ENCODE results near the gene VAMP2.

The VAMP2 gene

GRCh38 chr17:8128125-8128784, 34.5 kb downstream of the VAMP2 start:
- no peak for TF ChIP-seq CTCF (IDR thresholded peaks at IDR 0.05; ENCODE audit: insufficient read depth, low read length, missing control alignments)

GRCh38 chr17:8126491-8127066, 36.2 kb downstream of the VAMP2 start:
- TF ChIP-seq CTCF (IDR thresholded peaks at IDR 0.05; ENCODE audit: insufficient read depth, low read length, missing control alignments), result no peak
- DNase-seq (ENCODE audit: low read depth, low spot score), result no peak
- ChIA-PET POLR2A (no interaction called here), CTCF (interaction anchor here (0.9 to 4.2 kb wide), 9 partner anchors 8 to 174 kb away, joined by 3 to 49 read pairs (median 4); partner anchors contain the start of gene ALOXE3)
- peak overlapping the region; percentile 77 for H3K4me3 ChIP-seq (ENCODE audit: low read depth, low read length)

More at GRCh38 chr17:8128125-8128784, 34.5 kb downstream of the VAMP2 start:
- no peak overlapping the region for H3K4me3 ChIP-seq (ENCODE audit: low read depth, low read length)
- ChIA-PET CTCF (interaction anchor here (0.5 to 4.2 kb wide), 3 partner anchors 9 to 35 kb away, joined by 3 to 49 read pairs (median 3); no protein-coding TSS in a partner anchor), POLR2A (no interaction called here)
- DNase-seq (ENCODE audit: low read depth, low spot score), result no peak

GRCh38 chr17:8125947-8126490, 36.7 kb downstream of the VAMP2 start:
- ChIA-PET POLR2A (no interaction called here), CTCF (interaction anchor here (0.9 to 4.2 kb wide), 6 partner anchors 9 to 174 kb away, joined by 3 to 49 read pairs (median 4); no protein-coding TSS in a partner anchor)
- no peak for TF ChIP-seq CTCF (IDR thresholded peaks at IDR 0.05; ENCODE audit: insufficient read depth, low read length, missing control alignments)
- no peak for DNase-seq (ENCODE audit: low read depth, low spot score)
- H3K4me3 ChIP-seq (ENCODE audit: low read depth, low read length), result peak overlapping the region; percentile 77

GRCh38 chr17:8125154-8125946, 37.4 kb downstream of the VAMP2 start:
- ChIA-PET CTCF (interaction anchor here (0.6 to 4.2 kb wide), 7 partner anchors 10 to 112 kb away, joined by 3 to 49 read pairs (median 5); partner anchors contain the start of gene VAMP2), POLR2A (interaction anchor here (0.9 to 1.3 kb wide), 2 partner anchors 27 to 61 kb away, joined by 3 to 4 read pairs; partner anchors contain the start of gene PER1)
- peak overlapping the region; percentile 77 for H3K4me3 ChIP-seq (ENCODE audit: low read depth, low read length)
- no peak for DNase-seq (ENCODE audit: low read depth, low spot score)
- no peak for TF ChIP-seq CTCF (IDR thresholded peaks at IDR 0.05; ENCODE audit: insufficient read depth, low read length, missing control alignments)

GRCh38 chr17:8124350-8125153, 38.2 kb downstream of the VAMP2 start:
- CTCF ChIA-PET, result interaction anchor here (0.6 to 3.9 kb wide), 7 partner anchors 9 to 113 kb away, joined by 3 to 41 read pairs (median 4); partner anchors contain the start of gene VAMP2
- no peak for TF ChIP-seq CTCF (IDR thresholded peaks at IDR 0.05; ENCODE audit: insufficient read depth, low read length, missing control alignments)

More at GRCh38 chr17:8124350-8125153, 38.2 kb downstream of the VAMP2 start:
- DNase-seq (ENCODE audit: low read depth, low spot score), result no peak
- H3K4me3 ChIP-seq (ENCODE audit: low read depth, low read length), result peak overlapping the region; percentile 77
- POLR2A ChIA-PET, result interaction anchor here (0.9 to 1.3 kb wide), 4 partner anchors 27 to 61 kb away, joined by 3 to 5 read pairs (median 4); partner anchors contain the start of gene PER1

Measured in AG04449 (cell line).